HG03045 (cell line): ENCODE measurements around the gene PNLIPRP2.

ENCODE experiments used
- ATAC-seq: cut with Tn5 transposase; IDR thresholded peaks from one replicate; pipeline ENCODE4 v1.9.1; 2021; ENCODE audit warnings: mild to moderate bottlenecking, moderate library complexity; ENCODE audit not compliant: unreplicated experiment

PNLIPRP2 gene

DNA sequence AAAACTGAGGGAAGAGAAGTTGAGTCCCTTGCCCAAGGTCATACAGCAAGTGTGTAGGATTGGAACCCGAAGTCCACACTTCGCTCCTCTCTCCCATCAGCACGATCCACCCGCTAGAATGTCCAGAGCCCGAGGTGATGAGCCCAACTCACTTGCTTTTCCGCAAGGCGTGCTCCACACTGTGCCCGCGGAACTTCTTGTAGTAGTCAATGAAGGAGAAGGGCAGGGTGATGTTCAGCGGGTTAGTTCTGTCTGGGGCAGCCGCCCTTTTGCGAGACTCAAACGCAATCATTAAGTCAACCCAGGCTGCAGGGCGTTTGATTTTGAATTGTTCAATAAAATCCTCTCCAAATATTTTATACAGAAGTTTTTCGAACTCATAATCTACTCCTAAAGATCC is 58.6 kb downstream of the PNLIPRP2 start:
- ATAC-seq, result no peak

DNA sequence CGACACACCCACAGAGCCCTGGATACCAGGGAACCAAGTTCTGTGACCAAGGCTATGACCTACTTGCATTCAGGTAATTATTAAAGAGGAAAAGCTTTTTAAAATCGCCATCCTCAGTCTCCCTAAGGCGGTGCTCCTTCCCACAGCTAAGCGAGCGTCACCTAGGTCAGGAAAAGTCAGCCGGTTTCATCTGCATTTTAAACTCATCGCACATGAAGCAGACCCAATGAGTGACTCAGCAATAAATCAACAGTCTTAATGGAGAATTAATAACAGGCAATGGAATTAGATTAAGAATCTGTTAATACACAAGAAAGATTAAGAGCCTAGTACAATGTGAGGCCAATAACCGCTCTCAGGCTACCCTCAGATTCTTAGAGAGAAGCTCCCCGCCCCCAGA is 62.4 kb downstream of the PNLIPRP2 start:
- no peak for ATAC-seq

DNA sequence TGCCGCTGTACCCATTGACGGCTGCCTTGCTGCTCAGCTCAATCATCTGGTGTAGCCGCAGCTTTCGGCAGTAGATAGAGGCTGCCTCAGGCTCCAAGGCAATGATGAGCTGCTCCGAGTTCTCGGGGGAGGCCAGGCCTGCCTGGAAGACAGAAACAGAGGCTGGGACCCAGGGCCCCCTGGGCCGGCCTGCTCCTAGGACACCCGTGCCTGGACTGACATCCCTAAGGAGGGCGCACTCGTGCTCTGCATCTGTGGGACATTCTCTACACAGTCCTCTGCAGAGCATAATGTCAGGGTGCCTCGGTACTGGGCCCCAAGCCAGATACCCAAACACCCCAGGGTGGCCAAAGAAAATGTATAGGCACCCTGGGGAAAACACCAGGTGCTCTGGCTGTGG is 63.1 kb downstream of the PNLIPRP2 start:
- no peak for ATAC-seq

DNA sequence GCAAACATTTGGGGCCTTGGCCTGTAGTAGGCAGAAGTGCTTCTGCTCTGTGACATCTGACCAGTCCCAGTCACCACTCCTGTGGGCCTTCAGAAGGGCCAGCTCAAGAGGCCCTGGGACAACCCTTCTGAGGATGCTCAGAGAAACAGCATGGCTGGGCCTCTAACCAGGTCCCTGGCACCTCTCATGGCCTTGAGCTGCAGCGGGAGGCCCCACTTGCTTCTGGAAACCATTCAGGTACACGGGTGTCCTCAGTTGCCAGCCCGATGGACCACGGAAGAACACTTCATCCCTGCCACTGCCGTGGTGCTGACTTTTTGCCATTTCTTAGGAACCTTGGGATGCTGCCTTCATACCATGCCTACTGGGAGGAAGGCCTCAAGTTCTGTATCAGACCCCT is 64.0 kb downstream of the PNLIPRP2 start:
- no peak for ATAC-seq

DNA sequence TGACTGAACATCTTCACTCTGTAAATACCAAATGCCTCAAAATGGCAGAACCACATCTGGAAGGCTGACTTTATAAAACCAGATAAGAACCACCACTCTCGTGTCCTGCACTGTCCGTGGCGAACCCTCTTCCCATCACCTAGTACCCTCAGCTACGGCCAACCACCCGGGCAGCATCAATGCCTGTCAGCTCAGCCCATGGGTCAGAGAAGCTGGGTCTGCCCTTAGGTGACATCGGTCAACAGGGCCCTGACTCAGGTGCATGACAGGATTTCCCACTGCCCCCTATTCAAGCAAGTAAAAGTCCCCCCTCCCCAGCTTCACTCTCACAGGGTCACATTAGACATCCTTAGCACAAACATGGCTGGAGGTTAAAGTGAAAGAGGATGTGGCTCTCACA is 65.1 kb downstream of the PNLIPRP2 start:
- no peak for ATAC-seq

DNA sequence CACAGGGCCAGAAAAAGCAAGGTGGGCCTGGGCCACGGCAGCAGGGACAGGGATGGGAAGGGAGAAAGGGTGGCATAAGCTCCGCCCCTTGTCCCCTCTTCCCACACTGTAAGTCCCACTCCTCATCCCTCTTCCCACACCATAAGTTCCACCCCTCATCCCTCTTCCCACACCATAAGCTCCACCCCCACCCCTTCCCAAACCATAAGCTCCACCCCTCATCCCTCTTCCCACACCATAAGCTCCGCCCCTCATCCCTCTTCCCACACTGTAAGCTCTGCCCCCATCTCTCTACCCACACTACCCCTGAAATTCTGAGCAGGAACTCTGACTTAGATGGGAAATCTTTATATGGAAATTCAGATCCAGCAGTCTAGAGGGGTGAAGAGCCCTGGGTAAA is 65.9 kb downstream of the PNLIPRP2 start:
- ATAC-seq, result no peak

DNA sequence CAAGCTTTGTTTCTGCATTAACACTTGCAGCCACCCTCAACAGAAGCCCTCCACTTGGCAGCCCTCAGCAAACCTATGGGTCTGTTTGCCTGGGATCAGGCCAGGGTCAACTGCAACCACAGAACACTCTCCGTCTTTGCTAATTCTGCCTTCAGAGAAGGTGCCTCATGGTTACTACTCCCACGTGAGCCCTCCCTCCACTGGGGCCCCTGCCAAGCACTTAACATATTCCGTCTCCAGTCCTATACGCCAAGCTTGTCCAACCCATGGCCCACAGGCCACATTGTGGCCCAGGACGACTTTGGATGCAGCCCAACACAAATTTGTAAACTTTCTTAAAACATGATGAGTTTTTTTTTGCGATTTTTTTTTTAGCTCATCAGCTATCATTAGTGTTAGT is 66.9 kb downstream of the PNLIPRP2 start:
- no peak for ATAC-seq

DNA sequence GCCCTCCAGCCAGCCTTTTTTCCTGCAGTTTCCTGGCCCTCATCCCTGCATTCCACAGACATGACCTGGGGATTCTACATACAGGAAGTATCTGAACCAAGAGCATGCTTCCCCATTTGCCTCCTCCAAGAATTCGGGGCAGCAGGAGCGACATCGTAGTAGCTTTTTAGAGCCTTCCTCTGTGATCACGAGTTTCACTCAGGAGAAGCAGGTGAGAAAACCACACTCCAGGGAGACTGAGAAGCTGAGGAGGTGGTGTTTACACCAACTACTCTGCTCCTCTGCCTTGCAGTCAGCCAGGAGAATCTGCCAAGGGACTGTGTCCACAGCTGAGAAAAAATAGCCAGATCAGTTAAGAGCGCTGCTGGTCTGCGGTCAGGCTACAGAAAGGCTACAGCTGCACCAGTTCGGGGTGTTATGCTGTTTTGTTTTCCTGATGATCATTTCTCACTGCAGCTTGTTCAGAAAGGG is 67.5 kb downstream of the PNLIPRP2 start:
- no peak for ATAC-seq

DNA sequence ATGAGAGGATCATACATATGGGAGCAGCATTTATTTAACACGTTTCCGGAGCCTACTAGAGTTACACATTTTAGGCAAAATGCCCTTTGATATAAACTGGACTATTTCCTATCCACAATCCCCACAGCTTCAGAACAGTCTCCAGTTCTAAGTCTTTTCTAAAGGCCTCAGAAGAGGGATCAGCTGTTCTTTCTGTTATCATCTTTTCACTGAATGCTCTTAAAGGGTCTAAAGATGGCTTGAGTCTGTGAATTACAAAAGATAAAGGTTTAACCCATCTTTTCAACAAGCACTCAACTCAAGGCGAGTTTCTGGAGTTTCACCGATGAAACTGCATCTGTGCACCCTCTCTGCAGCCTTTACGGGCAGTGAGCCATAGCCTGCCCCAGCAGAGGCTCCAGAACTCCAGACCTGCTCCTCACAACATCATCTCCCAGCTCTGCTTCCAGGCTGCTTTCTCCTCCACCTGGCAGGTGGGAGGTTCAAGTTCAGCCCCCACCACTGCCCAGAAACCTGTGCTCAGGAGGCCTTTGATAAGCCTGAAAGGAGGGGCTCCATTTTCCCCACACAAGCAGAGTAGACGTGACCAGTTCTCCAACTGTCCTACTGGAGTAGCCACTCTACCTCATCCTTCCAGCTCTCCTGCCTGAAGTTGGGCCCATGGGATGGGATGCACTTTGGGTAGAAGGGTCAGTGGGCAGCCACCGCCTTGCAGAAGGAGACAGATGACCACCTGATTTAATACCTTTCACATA is 68.2 kb downstream of the PNLIPRP2 start:
- no peak for ATAC-seq

DNA sequence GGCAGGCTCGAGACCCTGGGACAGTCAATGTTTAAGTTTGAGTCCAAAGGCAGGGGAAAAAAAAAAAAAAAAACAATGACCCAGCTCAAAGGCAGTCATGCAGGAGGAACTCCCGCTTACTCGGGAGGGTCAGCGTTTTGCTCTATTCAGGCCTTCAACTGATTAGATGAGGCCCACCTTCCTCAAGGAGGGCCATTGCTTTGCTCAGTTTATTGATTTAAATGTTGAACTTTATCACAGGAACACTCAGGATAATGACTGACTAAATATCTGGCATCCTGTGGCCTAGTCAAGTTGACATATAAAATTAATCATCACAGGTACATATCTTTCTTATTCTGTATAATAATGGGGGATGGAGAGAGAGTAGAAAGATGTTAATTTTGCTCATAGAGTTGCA is 69.0 kb downstream of the PNLIPRP2 start:
- ATAC-seq, result no peak

DNA sequence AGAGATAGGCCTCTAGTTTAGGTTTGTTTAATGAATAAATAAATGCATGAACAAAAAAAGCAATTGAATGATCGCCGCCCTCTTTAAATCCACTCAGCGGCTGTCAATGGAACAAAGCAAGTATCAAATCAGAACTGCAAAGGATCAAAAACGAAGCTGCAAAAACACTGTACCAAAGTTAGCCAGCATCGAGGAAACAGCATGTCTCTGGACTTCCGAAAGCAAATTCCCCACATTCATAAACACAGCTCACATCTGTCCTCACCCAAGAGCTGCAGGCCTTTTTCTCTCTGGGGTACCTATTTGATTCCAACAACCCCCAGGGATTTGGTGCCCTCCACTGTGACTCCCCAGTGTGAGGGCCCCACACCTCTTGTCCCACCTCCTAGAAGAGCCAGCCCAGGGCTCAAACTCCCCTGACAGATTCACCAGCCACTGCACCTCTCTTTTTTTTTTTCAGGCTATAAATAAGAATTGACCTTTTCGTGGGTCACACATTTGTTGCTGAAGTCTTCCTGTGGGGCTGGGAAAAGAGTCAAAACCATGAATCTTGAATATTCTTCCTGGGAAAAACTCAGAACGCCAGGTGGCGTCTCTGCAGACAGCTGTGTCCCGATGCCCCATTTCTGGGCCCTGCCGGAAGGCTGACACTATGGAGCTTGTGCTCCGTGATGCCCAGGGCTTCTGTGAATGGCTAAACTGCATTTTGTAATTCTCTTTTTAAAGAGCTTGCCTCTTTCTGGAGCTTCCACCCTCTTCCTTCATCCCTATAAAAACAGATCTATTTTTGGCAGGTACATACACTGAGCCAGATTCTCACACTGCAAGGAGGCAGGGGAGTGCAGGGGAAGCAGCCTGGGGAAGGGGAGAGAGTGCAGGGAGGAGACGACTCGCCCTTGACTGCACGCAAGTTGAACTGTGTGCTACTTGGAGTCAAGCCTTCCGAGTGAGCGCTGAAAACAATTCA is 69.9 kb downstream of the PNLIPRP2 start:
- ATAC-seq, result no peak

DNA sequence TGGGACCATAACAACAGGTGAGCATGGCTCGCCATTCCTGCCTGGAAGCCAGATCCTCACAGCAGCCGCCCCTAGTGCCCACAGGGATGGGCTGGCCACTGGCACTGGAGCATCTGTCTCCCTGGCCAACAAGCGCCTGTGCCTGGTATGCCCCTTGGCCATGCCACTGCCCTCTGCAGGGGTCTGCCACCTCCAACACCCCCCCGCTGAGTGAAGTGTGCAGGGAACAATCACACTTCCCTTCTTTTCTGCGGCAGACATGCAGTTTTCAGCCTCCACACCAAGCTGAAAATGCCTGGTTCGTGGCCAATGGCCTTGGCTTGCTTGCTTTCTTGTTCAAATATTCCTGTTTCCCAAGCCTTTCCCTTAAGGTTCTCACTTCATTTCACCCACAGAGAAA is 70.9 kb downstream of the PNLIPRP2 start:
- no peak for ATAC-seq

DNA sequence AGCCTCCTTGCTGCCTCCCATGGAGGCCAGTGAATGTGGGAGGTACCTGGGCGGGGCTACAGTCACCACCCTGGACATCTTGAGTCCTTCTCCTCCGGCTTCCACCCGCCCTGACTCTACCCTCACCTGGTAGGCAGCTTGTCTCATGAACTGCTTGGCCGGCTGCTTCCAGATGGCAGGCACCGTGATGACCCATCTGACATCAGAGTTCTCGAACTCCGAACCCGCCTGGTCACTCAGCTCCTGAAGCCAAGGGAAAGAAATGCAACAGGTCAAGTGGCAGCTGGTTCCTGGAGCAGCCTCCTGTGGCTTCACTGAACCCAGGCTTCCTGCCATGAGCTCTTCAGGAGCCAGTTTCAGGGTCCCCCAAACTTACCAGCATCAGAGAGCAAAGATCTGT is 71.5 kb downstream of the PNLIPRP2 start:
- no peak for ATAC-seq

DNA sequence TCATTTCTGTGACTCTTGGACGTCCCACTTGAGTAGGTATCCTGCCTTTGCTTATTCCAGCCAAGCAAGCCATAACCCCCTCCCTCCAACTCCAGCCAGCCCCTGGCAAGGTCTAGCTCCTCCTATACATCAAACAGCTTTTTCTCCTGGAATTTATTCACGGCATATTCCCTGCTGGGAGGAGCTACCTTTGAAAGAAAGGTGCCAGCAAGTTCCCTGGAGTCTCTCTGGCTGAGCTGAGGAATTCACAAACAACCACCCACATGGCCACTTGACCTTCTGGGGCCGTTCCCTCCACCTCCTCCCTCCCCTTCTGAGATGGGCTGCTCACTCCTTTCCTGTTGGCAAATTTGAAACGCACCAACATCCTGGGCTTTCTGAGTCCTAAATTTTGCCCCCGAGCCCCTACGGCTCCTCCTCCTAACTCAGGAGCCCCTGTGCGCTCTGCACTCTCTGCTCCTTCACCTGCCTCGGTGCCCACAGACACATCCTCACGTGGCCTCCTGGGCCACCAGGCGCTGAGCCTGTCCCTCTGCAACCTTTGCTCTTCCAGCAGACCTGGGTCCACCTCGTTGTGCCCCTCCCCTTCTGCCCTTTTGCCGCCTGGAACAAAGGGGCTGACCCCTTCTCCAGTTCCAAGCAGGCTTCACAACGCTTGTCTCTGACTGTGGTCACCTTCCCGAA is 73.6 kb downstream of the PNLIPRP2 start:
- ATAC-seq, result no peak
